HG03095 (cell line): Measurements from ENCODE around the gene SRSF2.
"Not testable (repeated sequence)": the region's sequence is repeated elsewhere in the genome, so short reads cannot be mapped to it uniquely, and the experiment has no call there.

ENCODE experiments used
- ATAC-seq: cut with Tn5 transposase; IDR thresholded peaks from one replicate; pipeline ENCODE4 v1.9.1; 2021; ENCODE audit warnings: moderate library complexity; ENCODE audit not compliant: unreplicated experiment

The SRSF2 gene

DNA sequence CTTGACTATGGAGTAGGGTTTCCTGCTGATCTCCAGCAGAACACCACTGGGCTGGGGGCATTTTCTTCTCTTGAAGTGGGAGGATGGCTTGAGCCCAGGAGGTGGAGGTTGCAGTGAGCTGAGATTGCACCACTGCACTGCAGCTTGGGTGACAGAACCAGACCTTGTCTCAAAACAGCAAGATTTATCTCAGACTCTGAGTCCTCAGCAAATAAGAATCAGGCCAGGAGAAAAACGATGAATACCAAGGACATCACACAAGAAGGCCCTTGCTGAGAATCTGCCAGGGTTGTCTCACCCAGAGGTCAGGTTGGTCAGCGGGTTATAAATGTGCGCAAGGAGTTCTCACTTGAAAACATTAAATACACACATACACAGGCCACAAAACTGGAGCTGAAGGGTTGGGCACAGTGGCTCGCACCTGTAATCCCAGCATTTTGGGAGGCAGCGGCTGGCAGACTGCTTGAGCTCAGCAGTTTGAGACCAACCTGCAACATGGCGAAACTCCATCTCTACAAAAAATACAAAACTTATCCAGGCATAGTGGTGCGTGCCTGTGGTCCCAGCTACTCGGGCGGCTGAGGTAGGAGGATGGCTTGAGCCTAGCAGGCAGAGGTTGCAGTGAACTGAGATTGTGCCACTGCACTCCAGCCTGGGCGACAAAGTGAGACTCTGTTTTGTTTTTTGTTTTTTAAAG, 34.0 kb downstream of the SRSF2 start:
- no peak for ATAC-seq

DNA sequence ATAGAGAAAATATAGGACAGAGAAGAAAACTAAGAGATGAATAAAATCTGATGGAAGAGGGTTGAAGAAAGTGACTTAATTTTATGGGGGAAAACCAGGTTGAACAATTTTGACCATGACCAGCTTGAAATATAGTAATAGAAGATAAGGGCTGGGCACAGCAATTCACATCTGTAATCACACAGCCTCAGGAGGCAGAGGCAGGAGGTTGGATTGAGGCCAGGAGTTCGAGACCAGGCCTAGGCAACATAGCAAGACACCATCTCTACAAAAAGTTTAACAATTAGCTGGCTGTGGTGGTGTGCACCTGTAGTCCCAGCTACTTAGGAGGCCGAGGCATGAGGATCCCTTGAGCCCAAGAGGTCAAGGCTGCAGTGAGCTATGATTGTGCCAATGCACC, 35.1 kb downstream of the SRSF2 start:
- ATAC-seq, result no peak

DNA sequence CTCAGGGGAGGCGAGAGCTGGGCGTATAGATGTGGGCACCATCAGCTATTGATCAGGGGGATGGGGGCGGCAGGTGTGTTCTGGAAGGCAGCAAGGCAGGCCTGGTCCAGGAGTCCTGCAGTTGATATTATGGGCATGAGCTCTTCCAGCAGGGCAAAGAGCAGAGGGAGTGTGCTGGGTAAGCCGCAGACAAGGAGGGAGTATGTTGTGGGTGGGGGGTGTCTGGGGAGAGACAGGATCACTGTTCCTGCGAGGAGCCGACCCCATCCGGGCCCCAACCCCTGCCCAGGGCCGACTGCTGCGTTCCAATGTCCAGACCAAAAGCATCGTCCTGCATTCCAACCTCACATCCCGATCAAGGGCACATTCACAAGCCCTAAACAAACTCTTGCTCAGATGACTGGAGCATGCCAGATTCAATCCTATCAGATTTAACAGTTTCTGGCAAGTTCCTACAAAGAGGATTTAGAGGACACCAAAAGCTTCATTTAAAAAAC, 35.6 kb downstream of the SRSF2 start:
- no peak for ATAC-seq

DNA sequence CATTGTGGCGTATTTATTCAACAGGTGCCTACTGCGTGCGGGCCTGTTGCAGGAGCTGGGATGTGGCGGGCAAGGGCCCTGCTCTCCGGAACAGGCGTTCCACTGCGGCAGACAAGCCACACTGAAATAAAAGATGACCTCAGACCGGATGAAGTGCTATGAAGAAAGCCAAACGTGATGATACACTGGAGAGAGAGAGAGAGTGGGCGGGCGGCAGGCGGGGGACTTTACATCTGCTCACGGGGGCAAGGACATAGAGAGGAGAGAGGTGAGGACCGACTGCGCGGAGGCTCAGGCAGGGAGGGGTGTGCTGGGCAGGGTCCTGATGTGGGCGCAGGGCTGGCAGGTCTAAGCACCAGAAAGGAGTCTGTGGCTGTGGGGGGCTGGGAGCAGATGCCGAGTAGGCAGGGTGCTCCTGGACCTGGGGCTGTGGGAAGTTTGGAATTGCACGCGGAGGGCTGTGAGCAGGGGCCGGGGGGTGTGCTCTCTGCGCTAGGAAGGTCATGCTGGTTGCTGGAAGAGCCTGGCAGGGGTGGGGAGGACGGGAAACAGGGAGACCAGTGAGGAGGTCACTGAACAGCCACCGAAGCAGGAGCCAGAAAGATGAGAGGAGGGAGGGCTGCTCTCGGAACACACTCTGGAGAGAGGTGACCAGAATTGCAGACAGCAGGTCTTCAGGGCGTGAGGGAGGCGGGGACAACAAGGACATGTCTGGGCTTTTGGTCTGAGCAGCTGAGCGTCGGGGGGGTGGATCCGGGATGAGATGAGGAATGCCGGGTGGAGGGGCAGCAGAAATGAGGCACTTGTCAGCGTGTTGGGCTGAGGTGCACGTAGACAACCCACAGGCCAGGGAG, 36.3 kb downstream of the SRSF2 start:
- no peak for ATAC-seq

DNA sequence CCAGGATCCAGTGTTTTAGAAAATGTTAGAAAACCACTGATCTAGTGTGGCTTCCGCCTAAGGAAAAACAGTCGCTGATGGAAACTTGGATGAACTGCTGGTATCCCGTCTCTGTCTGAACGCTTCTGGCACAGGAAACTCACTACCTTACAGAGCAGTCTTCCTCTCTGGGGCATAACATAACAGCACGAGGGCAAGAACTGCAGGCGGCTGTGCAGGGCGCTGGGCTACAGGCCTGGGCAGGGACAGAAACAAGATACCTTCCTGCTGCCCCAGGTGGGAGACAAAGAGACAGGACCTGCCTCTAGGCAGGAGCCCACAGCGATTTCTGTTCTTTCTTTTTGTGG, 36.9 kb downstream of the SRSF2 start:
- no peak for ATAC-seq

DNA sequence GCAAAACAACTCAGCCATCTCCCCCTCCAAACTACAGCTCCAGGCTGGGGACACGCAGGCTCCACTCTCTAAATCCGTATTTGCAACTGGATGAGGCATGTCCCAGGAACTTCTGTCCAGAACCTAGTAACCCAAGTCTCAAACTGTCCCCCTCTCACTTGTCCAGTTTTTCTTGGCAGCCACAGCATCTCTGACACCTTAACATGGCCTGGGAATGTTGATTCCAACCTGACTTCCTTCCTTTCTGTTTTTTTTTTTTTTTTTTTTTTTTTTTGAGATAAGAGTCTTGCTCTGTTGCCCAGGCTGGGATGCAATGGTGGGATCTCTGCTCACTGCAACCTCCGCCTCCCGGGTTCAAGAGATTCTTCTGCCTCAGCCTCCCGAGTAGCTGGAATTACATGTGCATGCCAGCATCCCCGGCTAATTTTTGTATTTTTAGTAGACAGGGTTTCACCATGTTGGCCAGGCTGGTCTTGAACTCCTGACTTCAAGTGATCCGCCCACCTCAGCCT, 38.6 kb downstream of the SRSF2 start:
- not testable (repeated sequence) for ATAC-seq

DNA sequence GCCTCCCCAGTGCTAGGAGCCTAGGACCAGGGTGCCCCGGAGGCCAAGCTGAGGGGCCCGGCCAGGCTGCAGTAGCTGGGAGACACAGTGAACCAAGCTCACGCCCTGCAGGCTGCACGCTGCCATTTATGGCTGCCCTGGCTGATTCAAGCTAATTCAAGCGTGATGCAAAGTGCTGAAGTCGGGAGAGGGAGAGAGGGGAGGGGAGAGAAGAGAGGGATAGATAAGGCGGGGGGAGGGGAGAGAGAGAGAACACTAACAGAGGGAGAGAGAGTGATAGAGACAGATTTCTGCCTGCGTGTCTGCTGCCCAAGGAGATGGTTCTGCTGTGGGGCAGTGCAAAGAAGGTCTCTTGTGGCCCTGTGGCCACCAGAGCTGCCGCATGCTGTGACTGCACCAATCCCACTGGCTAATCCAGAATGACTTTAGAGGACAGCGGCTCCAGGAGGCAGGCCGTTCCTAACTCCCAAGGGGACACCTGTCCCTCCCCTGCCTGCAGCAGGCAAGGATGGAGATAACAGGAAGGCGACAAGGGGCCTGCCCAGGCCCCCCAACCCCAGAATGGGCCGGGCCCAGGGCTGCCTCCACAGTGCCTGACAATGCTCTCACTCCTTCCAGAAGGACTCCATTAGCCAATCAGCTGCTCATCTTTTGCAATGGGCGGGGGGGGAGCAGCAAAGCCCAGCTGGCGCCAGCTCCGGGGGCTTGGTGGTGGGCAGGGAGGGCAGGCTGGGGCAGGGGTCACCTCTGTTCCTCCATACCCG, 39.2 kb downstream of the SRSF2 start:
- ATAC-seq, result no peak

DNA sequence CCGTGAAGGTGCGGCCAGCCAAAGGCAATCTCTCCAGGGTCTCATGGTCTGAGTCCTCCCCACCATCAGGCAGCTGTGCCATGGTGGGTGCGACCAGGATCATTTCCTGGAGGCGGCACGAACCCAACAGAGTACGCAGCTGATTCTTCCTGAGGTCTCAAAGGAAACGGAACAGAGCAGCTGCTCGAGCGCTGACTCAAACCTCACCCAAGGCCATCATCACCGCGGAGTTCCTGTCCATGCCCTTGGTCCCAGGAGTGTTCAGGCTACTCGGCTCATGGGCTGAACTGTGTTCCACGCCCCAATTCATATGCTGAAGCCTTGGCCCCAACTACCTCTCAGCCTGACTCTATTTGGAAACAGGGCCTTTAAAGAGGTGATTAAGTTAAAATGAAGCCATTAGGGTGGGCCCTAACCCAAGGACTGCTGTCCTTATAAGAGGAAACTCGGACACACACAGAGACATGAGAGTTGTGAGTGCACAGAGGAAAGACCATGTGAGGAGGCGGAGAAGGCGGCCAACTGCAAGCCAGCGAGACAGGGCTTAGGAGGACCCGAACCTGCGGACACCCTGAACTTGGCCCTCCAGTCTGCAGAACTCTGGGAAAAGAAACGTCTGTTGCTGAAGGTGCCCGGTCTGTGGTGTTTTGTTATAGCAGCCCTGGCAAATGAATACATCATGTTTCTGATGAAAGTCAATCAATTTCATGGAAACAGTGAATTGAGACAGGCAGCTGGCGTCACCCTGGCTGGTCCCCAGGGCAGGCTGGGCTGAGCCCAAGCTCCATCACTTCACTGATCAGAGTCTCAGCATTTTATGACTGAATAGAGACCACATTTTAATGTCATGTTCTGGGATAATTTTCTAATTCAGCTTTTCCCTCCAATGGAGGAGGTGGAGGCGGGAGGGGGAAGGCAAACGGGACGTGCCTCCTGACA, 40.1 kb downstream of the SRSF2 start:
- ATAC-seq, result peak; percentile 72

DNA sequence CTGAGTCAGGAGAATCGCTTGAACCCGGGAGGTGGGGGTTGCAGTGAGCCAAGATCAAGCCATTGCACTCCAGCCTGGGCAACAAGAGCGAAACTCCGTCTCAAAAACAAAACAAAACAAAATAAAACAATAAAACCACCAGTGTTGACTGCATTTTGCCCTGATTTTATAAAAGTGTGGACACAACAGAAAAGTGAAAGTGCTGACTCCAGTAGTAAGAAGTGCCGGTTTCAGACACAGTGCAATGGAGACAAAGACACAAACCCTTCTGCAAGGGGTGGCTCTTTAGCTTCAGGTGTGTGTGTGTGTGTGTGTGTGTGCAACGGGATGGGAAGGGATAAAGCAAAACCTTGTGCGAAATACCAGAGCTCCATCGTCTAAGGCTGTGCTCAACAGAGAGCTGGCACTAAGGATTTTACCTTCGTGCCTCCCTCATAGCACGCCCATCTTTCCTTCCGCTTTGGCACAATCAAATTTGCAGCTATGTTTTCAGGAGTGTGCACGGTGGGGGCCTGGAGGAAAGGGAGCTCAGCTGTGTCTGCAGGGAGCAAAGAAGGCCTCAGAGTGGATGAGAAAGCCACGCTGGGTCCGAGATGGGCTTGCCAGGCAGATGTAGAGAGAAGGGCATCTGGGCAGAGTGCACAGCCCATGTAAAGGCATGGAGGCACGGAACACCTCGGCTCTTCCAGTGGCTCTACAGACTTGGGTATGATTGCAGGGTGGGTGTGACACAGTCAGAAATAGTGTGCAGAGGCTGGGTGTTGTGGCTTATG, 41.9 kb downstream of the SRSF2 start:
- no peak for ATAC-seq

DNA sequence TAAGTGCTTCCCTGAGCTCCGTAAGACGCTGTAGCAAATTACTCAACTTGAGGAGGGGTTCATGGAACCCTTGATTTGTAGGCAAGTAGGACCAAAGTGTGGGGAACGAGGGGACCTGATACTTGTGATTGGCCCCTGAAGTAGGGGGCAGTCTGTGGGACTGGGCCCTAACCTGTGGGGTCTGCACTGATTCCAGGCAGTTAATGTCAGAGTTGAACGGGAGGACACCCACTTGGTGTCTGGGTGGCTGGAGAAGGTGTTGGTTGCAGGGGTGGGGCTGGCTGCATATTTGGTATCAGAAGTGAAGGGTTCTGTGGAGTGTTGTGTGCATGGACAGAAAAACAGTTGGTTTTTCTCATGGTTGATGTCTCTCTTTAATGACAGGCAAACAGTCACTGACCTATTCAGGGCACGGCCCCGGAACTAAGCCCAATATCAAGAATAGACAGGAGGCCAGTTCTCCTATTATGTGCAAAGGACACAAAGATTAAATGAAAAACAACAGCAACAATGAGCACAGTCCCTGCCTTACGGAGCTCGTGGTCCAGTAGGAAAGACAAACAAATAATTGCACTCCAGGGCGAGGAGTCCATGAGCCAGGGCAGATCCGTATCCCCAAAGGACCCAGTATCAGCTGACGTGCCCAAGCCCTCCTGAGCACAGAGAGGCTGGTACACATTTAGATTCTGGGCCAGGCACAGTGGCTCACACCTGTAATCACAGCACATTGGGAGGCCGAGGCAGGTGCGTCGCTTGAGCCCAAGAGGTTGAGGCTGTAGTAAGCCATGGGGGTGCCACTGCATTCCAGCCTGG, 45.5 kb downstream of the SRSF2 start:
- no peak for ATAC-seq

DNA sequence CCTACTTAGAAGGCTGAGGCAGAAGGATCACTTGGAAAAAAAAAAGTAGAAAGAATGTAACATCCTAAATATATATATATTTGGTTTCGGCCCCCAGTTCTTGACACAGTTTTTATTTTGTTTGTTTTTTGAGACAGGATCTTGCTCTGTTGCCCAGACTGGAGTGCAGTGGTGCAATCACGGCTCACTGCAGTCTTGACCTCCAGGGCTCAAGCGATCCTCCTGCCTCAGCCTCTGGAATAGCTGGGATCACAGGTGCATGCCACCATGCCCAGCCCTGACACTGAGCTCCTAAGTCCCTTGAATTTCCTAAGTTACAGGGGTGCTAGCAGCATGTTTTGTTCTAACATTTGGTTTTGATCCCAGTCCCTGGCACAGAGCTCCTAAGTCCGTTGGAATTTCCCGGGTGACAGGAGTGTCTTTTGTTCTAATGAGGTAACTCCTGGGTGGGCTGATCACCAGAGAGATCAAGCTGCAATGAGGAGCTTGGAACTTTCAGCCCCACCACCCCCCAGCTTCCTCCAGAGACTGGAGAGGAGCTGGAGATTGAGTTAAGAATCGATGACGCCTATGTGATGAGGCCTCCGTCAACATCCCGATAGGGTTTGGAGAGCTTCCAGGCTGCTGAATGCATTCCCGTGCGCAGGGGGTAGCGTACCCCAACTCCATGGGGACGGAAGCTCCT, 46.4 kb downstream of the SRSF2 start:
- no peak for ATAC-seq

DNA sequence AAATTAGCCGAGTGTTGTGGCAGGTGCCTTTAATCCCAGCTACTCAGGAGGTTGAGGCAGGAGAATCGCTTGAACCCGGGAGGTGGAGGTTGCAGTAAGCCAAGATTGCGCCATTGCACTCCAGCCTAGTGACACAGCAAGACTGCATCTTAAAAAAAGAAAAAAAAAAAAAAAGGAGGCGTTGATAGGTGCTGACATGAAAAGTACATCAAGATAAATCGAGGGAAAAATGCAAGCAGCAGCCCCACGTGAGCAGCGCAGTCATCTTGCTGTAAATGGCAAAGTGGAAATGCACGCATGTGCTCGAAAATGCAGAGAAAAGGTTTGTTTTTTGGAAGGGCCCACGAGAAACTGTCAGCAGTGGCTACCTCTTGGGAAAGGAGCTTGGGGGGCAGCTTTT, 47.3 kb downstream of the SRSF2 start:
- ATAC-seq, result no peak

DNA sequence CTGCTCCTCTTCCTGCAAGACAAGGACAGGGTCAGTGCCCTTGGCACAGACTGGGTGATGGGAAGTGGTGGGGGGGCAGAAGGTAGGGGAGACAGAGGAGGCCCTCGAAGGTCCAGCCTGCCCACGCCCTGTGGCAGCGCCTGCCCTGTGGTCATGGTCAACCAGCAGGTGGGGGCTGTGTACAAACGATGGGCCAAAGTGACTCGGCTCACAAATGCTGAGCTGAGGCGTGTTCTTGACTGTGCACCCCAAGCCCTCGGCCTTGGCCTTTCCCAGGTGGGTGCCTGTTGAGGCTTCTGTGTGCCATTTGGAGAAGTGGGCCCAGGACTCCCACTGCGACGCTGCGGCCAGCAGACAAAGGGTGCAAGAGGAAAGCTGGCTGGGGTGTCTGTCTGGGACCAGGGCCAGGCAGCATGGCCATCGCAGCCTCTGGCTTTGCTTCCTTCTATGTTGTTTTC, 48.9 kb downstream of the SRSF2 start:
- no peak for ATAC-seq

DNA sequence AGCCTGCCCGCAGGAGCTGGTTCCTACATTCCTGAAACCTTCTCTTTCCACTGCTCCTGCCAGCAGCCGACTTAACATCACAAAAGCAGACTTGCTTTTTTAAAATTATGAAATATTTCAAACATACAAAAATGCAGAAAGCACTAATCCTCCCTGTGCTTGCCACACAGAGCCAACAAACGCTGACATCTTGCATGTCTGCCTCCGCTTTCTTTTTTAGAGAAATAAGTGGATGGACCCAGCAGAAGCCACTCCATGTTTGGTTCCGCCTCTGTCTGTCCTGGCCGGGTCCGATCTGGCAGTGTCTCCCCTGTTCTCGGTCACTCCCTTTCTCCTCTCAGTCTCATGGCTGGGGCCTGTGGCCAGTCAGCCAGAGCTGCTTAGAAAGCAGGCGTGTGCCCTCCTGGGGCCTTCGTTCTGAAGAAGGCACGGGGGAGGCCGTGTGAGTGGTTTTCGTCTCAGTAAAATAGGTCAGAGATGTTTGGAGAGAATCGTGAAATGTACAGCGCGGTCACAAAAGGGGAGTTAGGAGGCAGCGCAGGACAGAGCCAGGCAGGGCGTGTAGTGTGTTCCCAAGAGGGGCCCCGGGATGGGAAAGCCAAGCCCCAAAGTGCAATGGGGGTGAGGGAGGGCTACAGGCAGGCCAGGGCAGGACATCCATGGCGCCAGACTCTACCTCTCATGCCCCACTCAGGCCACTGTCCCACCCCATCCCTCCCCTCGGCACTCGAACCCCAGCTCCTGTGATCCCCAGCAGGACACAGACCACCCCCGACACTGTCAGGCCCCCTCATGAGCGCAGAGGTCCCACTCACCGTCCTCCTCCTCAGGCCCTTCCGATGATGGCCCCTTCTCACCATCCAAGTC, 49.6 kb downstream of the SRSF2 start:
- ATAC-seq, result no peak

DNA sequence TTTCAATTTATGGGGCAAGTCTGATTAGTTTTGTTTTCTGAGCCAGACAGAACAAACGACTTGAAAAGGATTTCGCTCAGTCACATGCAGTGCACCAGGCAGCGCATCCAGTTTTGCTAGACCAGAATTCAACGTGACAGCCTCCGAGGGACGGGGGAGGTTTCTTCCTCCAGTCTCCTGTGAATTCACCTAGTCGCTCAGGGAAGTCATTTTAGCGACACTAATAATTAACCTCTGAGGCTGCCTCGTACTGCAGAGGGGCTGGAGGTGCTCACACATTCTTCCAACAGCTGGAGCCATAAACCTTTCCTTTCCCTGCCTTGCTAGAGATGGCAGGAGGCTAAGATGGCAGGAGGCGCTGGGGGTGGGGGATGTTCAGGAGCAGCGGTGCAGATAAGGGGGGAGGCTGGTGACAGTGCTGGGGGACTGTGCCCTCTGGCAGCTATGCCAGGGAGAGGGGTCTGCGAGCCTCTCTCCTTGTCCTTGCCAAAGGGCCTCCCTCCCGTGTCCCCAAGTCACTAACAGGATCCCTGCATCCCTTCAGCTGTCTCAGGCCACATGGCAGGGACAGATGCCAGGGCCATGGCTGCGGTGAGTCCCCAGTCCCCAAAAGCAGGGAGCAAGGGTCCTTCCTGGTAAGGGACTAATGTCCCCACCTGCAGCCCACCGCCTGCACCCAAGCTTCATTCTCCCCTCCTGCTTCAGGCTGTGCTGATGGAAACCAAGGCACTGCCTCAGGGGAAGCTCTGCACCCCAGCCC, 50.4 kb downstream of the SRSF2 start:
- ATAC-seq, result no peak

DNA sequence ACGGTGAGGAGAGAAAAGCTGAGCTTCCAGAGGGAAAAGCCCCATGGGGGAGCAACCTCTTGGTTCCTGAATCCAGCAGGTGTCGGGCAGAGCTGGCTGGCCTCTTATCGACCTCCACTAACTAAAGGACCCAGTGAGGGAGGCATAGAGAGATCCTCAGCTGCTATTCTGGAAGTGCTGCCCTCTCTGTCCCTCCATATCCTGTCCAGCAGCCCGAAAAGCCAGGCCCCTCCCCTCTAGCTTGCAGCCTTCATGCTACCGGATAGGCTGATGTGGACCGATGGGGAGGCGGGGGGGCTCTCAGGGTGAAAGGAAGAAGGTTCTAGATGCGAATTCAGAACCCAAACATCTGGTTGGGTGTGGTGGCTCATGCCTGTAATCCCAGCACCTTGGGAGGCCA, 51.3 kb downstream of the SRSF2 start:
- ATAC-seq, result no peak
